Measurements from ENCODE around the gene NUP62CL. TPM values are rescaled to one million over a fixed set of nuclear protein-coding genes. Genes with fewer than 3 reads are reported as not detected.

The NUP62CL gene
- 0.15 TPM in 1 of 2 replicates, not detected in the other for total RNA-seq

DNA sequence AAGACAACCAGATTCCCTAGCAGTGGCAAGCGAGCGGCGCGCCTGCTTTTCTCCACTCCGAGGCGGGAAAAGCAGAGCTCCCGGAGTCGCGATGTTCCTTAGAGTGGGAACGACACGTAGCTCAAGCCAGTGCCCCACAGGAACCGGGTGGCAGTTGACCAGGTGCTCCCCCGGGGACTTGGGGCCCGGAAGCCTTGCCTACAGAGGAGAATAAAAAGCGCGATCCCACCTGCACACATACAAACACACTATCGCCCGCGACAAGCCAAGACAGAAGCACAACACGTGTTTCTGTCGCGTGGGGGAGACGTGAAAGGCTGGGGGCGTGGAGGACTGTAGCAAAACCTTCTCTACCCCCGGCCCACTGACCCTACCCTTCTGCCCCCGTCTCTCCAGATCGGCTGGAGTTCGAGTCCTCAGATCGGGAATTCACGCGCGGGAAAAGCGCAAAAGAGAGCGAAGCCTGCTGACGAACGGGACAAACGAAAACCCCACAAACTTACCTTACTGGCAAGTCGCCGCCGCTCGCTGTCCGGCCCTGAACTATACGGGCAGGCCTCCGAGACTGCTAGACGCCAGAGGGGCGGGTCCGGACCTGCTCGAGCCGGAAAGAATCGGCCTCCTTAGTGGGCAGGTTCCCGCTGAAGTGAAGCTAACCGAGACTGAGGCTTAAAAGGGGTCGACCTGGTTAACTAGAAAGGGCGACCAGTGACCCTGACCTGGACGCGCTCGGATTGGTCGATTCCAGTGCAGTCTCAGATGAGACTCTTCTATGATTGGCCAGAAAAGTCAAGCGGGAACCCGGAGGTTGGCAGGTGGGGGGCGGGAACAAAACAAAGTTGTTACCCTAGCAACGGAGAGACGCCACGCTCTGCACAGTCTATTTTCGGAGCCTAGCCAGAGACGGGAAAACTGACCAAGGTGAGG is at the start of gene NUP62CL, which contains the start of gene DNAAF6:
Gene NUP62CL (minus strand): TSS at position 664 of the 927 bp plus-strand sequence. CDS start 31,287 bp downstream, outside the sequence.
Gene DNAAF6 (plus strand): TSS at position 842 of the 927 bp plus-strand sequence. CDS start 6,265 bp downstream, outside the sequence.

DNA sequence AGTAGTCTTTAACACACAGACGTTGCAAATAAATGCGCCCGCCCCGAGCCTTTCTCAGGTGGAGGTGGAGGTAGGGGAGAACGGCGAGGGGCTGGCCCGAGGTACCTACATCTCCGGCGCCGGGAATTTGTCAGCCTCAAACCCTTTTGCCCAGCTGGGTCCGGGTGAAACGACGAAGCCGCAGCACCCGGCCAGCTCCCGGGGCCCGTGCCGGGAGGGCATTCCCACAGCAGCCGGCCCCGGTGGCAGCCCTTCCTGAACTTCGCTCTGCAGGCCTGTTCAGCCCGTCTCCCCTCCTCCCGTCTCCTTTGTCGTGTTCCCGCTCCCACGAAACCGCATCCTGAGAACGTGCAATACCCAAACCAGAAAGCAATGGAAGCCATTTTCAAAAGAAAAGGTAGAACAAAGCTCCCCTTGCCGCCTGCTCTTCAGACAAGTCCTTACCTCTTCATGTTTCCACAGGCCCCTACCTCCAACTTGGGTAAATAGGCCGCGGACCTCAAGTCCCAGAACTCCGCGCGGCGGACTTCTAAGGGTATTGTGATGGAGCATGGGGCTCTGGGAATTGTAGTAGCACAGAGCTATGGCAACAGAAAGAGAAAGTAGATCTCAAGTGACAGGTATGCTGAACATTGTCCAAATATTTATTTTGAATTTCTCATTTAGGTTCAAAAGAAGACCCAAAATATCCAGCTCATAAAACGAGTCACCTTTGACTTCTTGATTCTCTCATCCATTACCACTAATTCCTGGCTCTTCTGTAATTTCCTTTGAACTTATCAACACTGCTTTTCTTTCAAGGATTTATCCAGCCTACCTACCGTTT is 87.7 kb downstream of the NUP62CL start, which contains the start of gene RBM41:
Gene RBM41 (minus strand): TSS at position 501 of the 826 bp plus-strand sequence. CDS start 49 bp downstream, at position 452.

Other genes starting within 250 kb of the NUP62CL start
- 12.0 and 17.3 TPM in 2 replicates for gene MORC4, start 206.2 kb downstream of the NUP62CL start, total RNA-seq
- 9.4 and 16.4 TPM in 2 replicates for gene RBM41, start 87.6 kb downstream of the NUP62CL start, total RNA-seq
- not detected in 2 replicates for gene DNAAF6, start 178 bp upstream of the NUP62CL start, total RNA-seq
- not detected in 2 replicates for gene FRMPD3, start 243.2 kb upstream of the NUP62CL start, total RNA-seq

Measured in epithelial cell of umbilical artery (primary cell).